Fibroblast of peridontal ligament (primary cell): Measurements from ENCODE around the gene TXNRD2.
A peak's percentile ranks its signal among the peaks of the same experiment; 100 is the strongest.

Experiments
- DNase-seq: peaks from one replicate; pipeline ENCODE4 v3.0.0-alpha.2; 2010; ENCODE audit errors: extremely low read depth

The TXNRD2 gene

DNA sequence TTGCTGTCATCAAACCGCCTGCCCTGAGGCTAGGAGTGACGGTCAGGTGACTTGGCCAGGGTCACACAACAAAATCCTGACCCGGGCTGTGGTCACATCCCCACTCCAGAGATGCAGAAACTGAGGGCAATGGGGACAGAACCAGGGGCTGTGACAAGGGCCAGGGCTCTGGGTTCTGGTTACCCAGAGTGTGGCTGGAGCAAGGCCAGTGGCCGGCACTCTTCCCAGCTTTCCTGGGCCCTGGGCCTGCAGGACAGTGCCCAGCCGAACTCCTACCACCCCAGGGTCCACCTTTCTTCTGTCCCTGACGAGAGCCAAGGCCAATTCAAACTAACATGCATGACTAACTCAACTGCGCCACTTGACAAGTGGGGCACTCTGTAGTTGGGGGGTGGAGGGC is 39.1 kb upstream of the TXNRD2 start:
- no peak for DNase-seq

DNA sequence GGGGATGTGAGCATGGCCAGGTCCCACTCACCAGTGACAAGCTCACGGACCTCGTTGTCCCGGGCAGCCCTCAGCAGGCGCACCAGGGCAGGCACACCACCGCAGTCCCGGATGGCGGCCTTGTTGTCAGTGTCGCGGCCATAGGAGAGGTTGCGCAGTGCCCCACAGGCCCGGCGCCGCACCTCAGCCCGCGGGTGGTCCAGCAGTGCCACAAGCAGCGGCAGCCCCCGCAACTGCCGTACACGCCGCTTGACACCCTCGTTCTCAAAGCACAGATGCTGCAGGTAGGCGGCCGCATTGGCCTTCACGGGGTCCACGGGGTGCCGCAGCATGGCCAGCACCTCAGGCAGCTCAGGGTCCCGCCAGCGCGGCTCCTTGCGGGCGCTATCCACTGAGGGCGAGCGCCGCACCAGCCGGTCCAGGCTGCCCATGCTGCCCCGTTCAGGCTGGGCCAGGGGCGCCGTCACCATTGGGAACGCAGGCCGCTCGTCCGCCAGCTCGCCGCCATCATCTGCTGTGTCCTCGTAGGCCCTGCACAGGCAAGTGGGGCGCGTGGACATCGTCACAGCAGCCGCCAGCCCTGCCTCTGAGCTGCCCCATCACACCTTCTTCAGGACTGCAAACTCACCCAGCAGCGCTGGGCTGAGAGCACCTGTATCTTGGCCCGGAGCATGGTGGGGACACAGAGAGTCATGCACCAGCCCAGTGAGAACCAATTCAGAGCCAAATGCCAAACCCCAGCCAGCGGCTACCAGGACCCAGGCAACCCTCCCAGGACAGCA is 38.3 kb upstream of the TXNRD2 start:
- no peak for DNase-seq

DNA sequence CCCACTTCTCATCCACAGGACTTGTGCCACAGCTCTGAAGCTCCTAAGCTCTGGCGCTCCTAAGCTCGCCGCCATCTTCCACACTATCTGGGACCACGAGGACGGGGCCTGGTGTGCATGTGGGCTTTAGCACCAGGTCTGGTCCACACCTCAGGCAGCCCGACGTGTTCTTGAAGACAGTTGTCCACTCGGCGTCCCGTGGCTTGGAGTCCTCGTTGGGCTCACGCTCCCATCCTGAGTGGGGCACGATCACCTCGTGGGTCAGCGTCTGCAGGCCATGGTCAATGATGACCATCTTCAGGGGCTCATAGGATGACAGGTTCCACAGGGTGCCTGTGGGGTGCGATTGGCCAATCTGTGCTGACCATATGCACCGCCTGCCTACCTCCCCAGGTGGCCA is 37.1 kb upstream of the TXNRD2 start:
- no peak for DNase-seq

- no peak for DNase-seq
These were observed 36.0 kb upstream of the TXNRD2 start for GRCh38 chr22:19977296-19978243.

GRCh38 chr22:19976671-19977070 is 35.1 kb upstream of the TXNRD2 start:
- no peak for DNase-seq

- no peak for DNase-seq
These were observed 34.1 kb upstream of the TXNRD2 start for GRCh38 chr22:19975707-19976035.

GRCh38 chr22:19974935-19975706 is 33.5 kb upstream of the TXNRD2 start:
- DNase-seq: no peak

DNA sequence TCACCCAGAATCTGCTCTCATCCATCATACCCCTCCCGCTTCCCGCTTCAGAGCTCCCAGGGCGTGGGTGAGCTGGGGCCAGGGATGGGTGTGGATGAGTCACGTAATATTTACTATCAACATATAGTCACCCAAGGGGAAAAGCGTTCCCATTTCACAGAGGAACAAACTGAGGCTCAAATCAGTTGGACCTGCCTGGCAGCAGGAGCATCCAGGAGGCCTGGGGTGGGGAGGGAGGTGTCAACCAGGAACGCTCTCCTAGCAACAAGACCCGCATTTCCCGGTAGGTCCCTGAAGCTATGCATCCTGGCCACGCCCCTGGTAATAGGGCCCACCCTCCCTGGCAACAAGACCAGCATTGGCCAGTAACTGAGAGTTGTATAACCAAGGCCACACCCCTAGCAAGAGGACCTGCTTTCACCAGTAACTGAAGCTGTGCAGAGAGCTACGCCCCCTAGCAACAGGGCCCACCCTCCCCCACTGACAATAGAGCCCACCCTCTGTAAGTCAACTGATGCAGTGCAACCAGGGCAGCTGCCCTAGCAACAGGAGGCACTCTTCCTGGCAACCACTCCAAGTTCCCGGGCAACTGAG is 32.7 kb upstream of the TXNRD2 start:
- DNase-seq: peak; percentile 32

- DNase-seq: no peak
These were observed 32.1 kb upstream of the TXNRD2 start for GRCh38 chr22:19973551-19974267.

DNA sequence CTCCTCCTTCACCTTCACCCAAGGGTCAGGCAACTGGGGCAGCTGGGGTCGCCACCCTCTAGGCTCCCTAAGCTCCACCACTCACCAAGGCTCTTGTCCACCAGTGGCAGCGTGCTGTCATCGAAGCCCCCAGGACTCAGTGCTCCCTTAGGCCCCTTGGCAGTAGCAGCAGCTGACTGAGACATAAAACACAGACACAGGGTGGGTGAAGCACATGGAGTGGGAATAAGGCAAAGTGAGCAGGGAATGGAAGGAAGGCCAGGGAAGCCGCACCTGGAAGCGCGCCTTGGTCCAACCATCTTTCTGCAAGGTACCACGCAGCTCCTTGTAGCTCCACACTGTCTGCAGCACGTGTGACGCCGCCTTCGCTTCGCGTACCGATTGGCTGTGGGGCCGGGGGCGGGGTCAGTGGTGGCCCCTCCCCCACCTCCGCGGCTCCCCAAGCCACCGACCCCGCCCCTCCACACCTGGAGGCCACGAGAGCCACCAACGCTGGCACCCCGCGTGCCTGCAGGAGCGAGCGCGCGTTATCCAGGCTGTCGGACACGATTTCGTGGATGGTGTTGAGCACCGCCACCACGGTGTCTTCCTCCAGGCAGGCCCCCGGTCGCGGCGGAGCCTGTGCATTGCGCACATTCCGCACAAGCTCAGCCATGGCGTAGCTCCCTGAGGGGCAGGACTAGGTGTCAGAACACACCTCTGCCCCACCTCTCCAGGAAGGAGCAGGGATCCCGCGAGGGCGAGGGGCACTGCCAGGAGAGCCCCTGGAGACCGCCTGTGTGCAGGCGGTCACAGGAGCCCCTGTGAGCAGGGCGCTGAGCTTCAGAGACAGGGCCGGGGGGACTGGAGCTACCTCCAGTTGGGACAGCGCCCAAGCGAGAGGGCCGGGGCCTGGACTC is 31.3 kb upstream of the TXNRD2 start:
- DNase-seq: no peak

DNA sequence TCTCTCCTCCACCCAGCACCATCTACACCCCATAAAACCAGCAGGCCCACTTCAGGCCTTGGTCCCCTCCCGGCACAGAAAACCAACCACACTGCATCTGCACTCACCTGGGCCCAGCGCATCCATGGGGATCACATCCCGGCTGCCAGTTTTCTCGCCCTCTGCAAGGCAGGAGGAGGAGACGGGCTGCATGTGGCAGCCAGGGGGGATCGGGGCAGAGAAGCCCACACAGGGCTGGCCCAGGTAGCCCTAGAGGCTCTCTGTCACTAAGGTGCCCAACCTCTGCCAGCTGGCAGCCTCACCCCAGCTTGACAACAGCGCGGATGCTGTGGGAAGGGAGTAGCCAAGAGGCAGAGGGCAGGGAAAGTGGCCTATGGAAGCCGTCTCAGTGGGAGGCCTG is 30.6 kb upstream of the TXNRD2 start:
- no peak for DNase-seq

- no peak for DNase-seq
These were observed 29.9 kb upstream of the TXNRD2 start for GRCh38 chr22:19971276-19972124.

- DNase-seq: peak; percentile 49
These were observed 29.1 kb upstream of the TXNRD2 start for GRCh38 chr22:19970479-19971275.

DNA sequence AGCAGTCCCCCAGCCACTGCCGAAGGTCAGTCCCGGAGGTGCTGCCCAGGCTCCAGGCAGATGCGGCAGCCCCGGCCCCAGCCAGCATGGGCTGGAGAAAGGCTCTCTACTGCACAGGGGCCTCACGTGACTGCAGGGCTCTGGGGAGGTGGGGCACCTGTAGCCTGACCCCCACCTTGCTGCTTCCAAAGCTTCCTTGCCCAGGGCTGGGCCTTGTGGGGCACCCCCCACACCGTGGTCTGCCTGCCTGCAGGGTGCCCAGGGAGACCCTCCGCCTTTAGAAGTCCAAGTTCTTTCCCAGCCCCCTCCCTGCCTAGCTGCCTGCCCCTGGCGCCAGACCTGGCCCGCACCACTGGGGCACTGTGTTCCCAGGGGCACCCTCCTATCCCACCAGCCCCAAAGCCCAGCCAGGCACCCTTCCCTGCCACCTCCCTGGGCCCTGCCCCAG is 28.4 kb upstream of the TXNRD2 start:
- DNase-seq: no peak

- no peak for DNase-seq
These were observed 27.7 kb upstream of the TXNRD2 start for GRCh38 chr22:19969141-19969928.

DNA sequence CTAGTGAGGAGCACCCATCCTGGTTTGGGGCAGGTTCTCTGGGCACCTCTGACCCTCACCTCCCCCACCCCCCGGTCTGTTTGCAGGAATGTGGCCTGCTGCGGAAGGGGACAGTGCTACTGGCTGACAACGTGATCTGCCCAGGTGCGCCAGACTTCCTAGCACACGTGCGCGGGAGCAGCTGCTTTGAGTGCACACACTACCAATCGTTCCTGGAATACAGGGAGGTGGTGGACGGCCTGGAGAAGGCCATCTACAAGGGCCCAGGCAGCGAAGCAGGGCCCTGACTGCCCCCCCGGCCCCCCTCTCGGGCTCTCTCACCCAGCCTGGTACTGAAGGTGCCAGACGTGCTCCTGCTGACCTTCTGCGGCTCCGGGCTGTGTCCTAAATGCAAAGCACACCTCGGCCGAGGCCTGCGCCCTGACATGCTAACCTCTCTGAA is 26.9 kb upstream of the TXNRD2 start:
- DNase-seq: no peak

GRCh38 chr22:19967850-19968449 is 26.3 kb upstream of the TXNRD2 start:
- DNase-seq: no peak
